ENCODE data around the gene WDFY2.

DNA sequence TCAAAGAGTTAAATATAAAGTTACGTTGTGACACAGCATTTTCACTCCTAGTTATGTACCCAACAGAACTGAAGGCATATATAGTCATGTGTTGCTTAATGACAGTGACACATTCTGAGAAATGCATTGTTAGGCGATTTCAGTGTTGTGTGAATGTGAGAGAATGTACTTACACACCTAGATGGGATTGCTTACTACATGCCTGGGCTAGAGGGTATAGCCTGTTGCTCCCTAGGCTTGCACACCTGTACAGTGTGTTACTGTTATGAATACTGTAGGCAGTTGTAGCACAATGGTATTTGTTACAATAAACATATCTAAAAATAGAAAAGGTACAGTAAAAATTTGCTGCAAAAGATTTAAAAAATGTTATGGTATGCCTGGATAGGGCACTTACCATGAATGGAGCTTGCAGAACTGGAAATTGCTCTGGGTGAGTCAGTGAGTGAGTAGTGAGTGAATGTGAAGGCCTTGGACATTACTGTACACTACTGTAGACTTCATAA lies 130.5 kb downstream of the WDFY2 start:
- TF ChIP-seq FOXA3 (CRISPR knock-in tag; IDR thresholded peaks at IDR 0.05) (no peak), GTF2F1 (IDR thresholded peaks at IDR 0.05; ENCODE audit: low read length) (no peak), RAD21 (CRISPR knock-in tag; IDR thresholded peaks at IDR 0.05) (no peak), EZH2 (conservative IDR thresholded peaks at IDR 0.05; ENCODE audit: low read depth, low read length) (no peak), DNMT1 (CRISPR knock-in tag; IDR thresholded peaks at IDR 0.05) (no peak), KDM3A (CRISPR knock-in tag; IDR thresholded peaks at IDR 0.05; ENCODE audit: low read depth) (no peak), SRSF9 (IDR thresholded peaks at IDR 0.05; ENCODE audit: borderline replicate concordance, insufficient read depth, low read depth, low read length, poor library complexity, severe bottlenecking) (no peak), MAFF (IDR thresholded peaks at IDR 0.05; ENCODE audit: low read depth, low read length) (no peak), BHLHE40 (IDR thresholded peaks at IDR 0.05; ENCODE audit: low read length) (no peak)
- TF ChIP-seq, protein P1, sequence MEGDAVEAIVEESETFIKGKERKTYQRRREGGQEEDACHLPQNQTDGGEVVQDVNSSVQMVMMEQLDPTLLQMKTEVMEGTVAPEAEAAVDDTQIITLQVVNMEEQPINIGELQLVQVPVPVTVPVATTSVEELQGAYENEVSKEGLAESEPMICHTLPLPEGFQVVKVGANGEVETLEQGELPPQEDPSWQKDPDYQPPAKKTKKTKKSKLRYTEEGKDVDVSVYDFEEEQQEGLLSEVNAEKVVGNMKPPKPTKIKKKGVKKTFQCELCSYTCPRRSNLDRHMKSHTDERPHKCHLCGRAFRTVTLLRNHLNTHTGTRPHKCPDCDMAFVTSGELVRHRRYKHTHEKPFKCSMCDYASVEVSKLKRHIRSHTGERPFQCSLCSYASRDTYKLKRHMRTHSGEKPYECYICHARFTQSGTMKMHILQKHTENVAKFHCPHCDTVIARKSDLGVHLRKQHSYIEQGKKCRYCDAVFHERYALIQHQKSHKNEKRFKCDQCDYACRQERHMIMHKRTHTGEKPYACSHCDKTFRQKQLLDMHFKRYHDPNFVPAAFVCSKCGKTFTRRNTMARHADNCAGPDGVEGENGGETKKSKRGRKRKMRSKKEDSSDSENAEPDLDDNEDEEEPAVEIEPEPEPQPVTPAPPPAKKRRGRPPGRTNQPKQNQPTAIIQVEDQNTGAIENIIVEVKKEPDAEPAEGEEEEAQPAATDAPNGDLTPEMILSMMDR (CRISPR knock-in tag; IDR thresholded peaks at IDR 0.05) = no peak
- TF ChIP-seq, protein P2, sequence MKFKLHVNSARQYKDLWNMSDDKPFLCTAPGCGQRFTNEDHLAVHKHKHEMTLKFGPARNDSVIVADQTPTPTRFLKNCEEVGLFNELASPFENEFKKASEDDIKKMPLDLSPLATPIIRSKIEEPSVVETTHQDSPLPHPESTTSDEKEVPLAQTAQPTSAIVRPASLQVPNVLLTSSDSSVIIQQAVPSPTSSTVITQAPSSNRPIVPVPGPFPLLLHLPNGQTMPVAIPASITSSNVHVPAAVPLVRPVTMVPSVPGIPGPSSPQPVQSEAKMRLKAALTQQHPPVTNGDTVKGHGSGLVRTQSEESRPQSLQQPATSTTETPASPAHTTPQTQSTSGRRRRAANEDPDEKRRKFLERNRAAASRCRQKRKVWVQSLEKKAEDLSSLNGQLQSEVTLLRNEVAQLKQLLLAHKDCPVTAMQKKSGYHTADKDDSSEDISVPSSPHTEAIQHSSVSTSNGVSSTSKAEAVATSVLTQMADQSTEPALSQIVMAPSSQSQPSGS (CRISPR knock-in tag; IDR thresholded peaks at IDR 0.05) = no peak
- TF ChIP-seq, protein P3, sequence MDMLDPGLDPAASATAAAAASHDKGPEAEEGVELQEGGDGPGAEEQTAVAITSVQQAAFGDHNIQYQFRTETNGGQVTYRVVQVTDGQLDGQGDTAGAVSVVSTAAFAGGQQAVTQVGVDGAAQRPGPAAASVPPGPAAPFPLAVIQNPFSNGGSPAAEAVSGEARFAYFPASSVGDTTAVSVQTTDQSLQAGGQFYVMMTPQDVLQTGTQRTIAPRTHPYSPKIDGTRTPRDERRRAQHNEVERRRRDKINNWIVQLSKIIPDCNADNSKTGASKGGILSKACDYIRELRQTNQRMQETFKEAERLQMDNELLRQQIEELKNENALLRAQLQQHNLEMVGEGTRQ (IDR thresholded peaks at IDR 0.05; ENCODE audit: low read depth, low read length) = no peak
- TF ChIP-seq, protein P3 (CRISPR knock-in tag; IDR thresholded peaks at IDR 0.05; ENCODE audit: borderline replicate concordance) = no peak

All from HepG2 (cell line).